Endodermal cell (in vitro differentiated cells): ENCODE data around the gene CD70. TPM values are rescaled to one million over a fixed set of nuclear protein-coding genes. Genes with fewer than 3 reads are reported as not detected.
"Not testable (repeated sequence)": the region's sequence is repeated elsewhere in the genome, so short reads cannot be mapped to it uniquely, and the experiment has no call there.

Experiments
- DNase-seq: peaks from one replicate; pipeline ENCODE4 v3.0.0-alpha.2; 2017
- H3K27ac ChIP-seq: 2 replicates; pipeline ENCODE4 v1.5.1; 2013; ENCODE audit warnings: mild to moderate bottlenecking, low read depth, low read length, moderate library complexity
- H3K27me3 ChIP-seq: 2 replicates; pipeline ENCODE4 v1.6.1; 2013; ENCODE audit warnings: mild to moderate bottlenecking, low read length, moderate library complexity; ENCODE audit not compliant: insufficient read depth, control insufficient read depth, poor library complexity, severe bottlenecking
- H3K36me3 ChIP-seq: 2 replicates; pipeline ENCODE4 v1.7.0; 2013; ENCODE audit warnings: mild to moderate bottlenecking, low read length, moderate library complexity; ENCODE audit not compliant: control insufficient read depth, insufficient read depth
- H3K4me1 ChIP-seq: one replicate; pipeline ENCODE4 v1.7.0; 2013; ENCODE audit warnings: low read length; ENCODE audit not compliant: control insufficient read depth, insufficient read depth
- H3K4me3 ChIP-seq: 2 replicates; pipeline ENCODE4 v1.5.1; 2013; ENCODE audit warnings: mild to moderate bottlenecking, low read length, moderate library complexity
- H3K9ac ChIP-seq: 2 replicates; pipeline ENCODE4 v1.6.1; 2013; ENCODE audit warnings: mild to moderate bottlenecking, low read length, moderate library complexity; ENCODE audit not compliant: poor library complexity, severe bottlenecking; ENCODE audit errors: extremely low read depth
- H3K9me3 ChIP-seq: 2 replicates; pipeline ENCODE4 v1.6.1; 2013; ENCODE audit warnings: mild to moderate bottlenecking, low read length, moderate library complexity; ENCODE audit not compliant: control insufficient read depth
- H3K27ac Mint-ChIP-seq: 2 replicates; pipeline ENCODE4 v1.8.0; 2020; ENCODE audit warnings: mixed read lengths
- H3K27me3 Mint-ChIP-seq: 2 replicates; pipeline ENCODE4 v1.8.0; 2021; ENCODE audit warnings: mild to moderate bottlenecking, mixed read lengths; ENCODE audit not compliant: insufficient read depth
- H3K36me3 Mint-ChIP-seq: 2 replicates; pipeline ENCODE4 v1.8.0; 2020; ENCODE audit warnings: low read depth, mixed read lengths
- H3K4me1 Mint-ChIP-seq: 2 replicates; pipeline ENCODE4 v1.8.0; 2020; ENCODE audit warnings: mixed read lengths
- H3K4me3 Mint-ChIP-seq: 2 replicates; pipeline ENCODE4 v1.8.0; 2020; ENCODE audit warnings: mild to moderate bottlenecking, moderate library complexity, mixed read lengths
- H3K9me3 Mint-ChIP-seq: 2 replicates; pipeline ENCODE4 v1.8.0; 2020; ENCODE audit warnings: mild to moderate bottlenecking, mixed read lengths
- CTCF ChIP-seq: fragments of 200-600 bp; sonication (generic); conservative IDR thresholded peaks from 2 replicates; pipeline ENCODE4 v1.5.0; 2021; ENCODE audit warnings: antibody characterized with exemption, mild to moderate bottlenecking
- WGBS, 2 experiments: methylation state at CpG; one replicate each; pipeline versions ENCODE4 v1.1.5 to v1.1.7; 2013; ENCODE audit warnings: missing lambda C conversion rate in 2 of 2, mixed read lengths in 1 of 2; ENCODE audit not compliant: insufficient coverage in 1 of 2, insufficient read length in 1 of 2; 5-methylcytosine and 5-hydroxymethylcytosine counted together
- total RNA-seq, 2 donors: library from RNA; stranded (reverse); fragmentation: NEBNext Ultra II Directional in 1 of 2; extraction: Animal tissue kit (Norgen Biotek cat#: 25700) in 1 of 2; gene quantifications; 2 replicates in 1 of 2; 3 replicates in 1 of 2; pipeline ENCODE4 v1.2.1, GENCODE V29; 2021

Gene CD70
- total RNA-seq, 2 donors from 2014 or later = 0.92 to 1.8 TPM

GRCh38 chr19:6568010-6568526, 22.9 kb downstream of the CD70 start:
- no peak for TF ChIP-seq CTCF
- DNase-seq = no peak
- Histone ChIP-seq H3K4me3 (no peak overlapping the region), H3K4me1 (no peaks in the 10 kb centered on the region), H3K27ac (no peak overlapping the region), H3K9ac (no peak overlapping the region), H3K36me3 (no peaks in the 10 kb centered on the region), H3K9me3 (peaks cover 68% of the 10 kb centered on the region), H3K27me3 (no peaks in the 10 kb centered on the region)
- H3K27ac Mint-ChIP-seq = no peak overlapping the region
- WGBS, 2 experiments = 71 to 78% methylated on average over 5 to 8 of the region's 8 CpGs
- H3K4me3 Mint-ChIP-seq = no peak overlapping the region
- peaks cover 33% of the 10 kb centered on the region for H3K27me3 Mint-ChIP-seq
- H3K36me3 Mint-ChIP-seq = no peaks in the 10 kb centered on the region
- H3K9me3 Mint-ChIP-seq = peaks cover 54% of the 10 kb centered on the region
- H3K4me1 Mint-ChIP-seq = no peaks in the 10 kb centered on the region

- not testable (repeated sequence) for H3K27ac ChIP-seq, H3K4me1 Mint-ChIP-seq, H3K4me3 ChIP-seq, H3K4me1 ChIP-seq, H3K9ac ChIP-seq, DNase-seq, H3K36me3 Mint-ChIP-seq, H3K4me3 Mint-ChIP-seq, H3K27ac Mint-ChIP-seq, H3K27me3 ChIP-seq, H3K36me3 ChIP-seq
- Mint-ChIP-seq H3K9me3 (peaks cover 59% of the 10 kb centered on the region), H3K27me3 (peaks cover 31% of the 10 kb centered on the region)
- WGBS, 2 experiments = 42 to 61% methylated on average over 3 of the region's 3 CpGs
- H3K9me3 ChIP-seq = peaks cover 59% of the 10 kb centered on the region
These were observed 24.2 kb downstream of the CD70 start for GRCh38 chr19:6566727-6567126.

GRCh38 chr19:6564393-6564792, 26.6 kb downstream of the CD70 start:
- Histone ChIP-seq H3K9ac (no peak overlapping the region), H3K27ac (no peak overlapping the region), H3K36me3 (no peaks in the 10 kb centered on the region), H3K27me3 (no peaks in the 10 kb centered on the region), H3K4me3 (no peak overlapping the region), H3K4me1 (no peaks in the 10 kb centered on the region), H3K9me3 (peaks cover 42% of the 10 kb centered on the region)
- 69 to 71% methylated on average over 2 of the region's 2 CpGs for WGBS, 2 experiments
- Mint-ChIP-seq H3K36me3 (no peaks in the 10 kb centered on the region), H3K4me1 (no peaks in the 10 kb centered on the region), H3K27ac (no peak overlapping the region), H3K27me3 (peaks cover 26% of the 10 kb centered on the region), H3K9me3 (peaks cover 51% of the 10 kb centered on the region), H3K4me3 (no peak overlapping the region)
- no peak for TF ChIP-seq CTCF
- no peak for DNase-seq

GRCh38 chr19:6562437-6562836, 28.5 kb downstream of the CD70 start:
- H3K4me3 Mint-ChIP-seq, H3K4me1 Mint-ChIP-seq, H3K27me3 ChIP-seq, H3K36me3 Mint-ChIP-seq, H3K4me1 ChIP-seq, DNase-seq, H3K27ac Mint-ChIP-seq, H3K27ac ChIP-seq, H3K4me3 ChIP-seq, H3K9ac ChIP-seq, H3K36me3 ChIP-seq: not testable (repeated sequence)
- WGBS, 2 experiments = 10 to 50% methylated on average over 1 of the region's 1 CpG
- H3K9me3 ChIP-seq = peaks cover 30% of the 10 kb centered on the region
- H3K9me3 Mint-ChIP-seq = peaks cover 41% of the 10 kb centered on the region
- peaks cover 18% of the 10 kb centered on the region for H3K27me3 Mint-ChIP-seq
